HEK293 (cell line): ENCODE results near the gene ERBB4.

Experiments used
- HOXD13 ChIP-seq: sonication (generic); formaldehyde crosslinking; IDR thresholded peaks from 2 replicates; pipeline ENCODE4 v1.8.0; 2022; ENCODE audit warnings: missing genetic modification reagents, borderline replicate concordance
- KLF10 ChIP-seq: fragments of 450-650 bp; IDR thresholded peaks from 2 replicates; pipeline ENCODE4 v1.5.1; 2018; ENCODE audit warnings: missing biosample characterization, mild to moderate bottlenecking, missing genetic modification characterization
- KLF7 ChIP-seq: fragments of 450-650 bp; formaldehyde crosslinking; IDR thresholded peaks from 2 replicates; pipeline ENCODE4 v1.5.1; 2016; ENCODE audit warnings: missing biosample characterization, missing genetic modification characterization, borderline replicate concordance
- KLF8 ChIP-seq: fragments of 450-650 bp; formaldehyde crosslinking; IDR thresholded peaks from 2 replicates; pipeline ENCODE4 v1.5.1; 2016; ENCODE audit warnings: missing biosample characterization, missing genetic modification characterization
- KLF9 ChIP-seq: fragments of 450-650 bp; formaldehyde crosslinking; IDR thresholded peaks from 2 replicates; pipeline ENCODE4 v1.5.1; 2016; ENCODE audit warnings: missing biosample characterization, missing genetic modification characterization, low read depth
- SP7 ChIP-seq: fragments of 450-650 bp; formaldehyde crosslinking; IDR thresholded peaks from 2 replicates; pipeline ENCODE4 v1.5.1; 2016; ENCODE audit warnings: missing biosample characterization, missing genetic modification characterization
- ZFHX2 ChIP-seq: fragments of 450-650 bp; formaldehyde crosslinking; conservative IDR thresholded peaks from 2 replicates; pipeline ENCODE4 v1.5.1; 2016; ENCODE audit warnings: missing biosample characterization, missing genetic modification characterization
- ZFP41 ChIP-seq: fragments of 450-650 bp; formaldehyde crosslinking; IDR thresholded peaks from 2 replicates; pipeline ENCODE4 v1.5.1; 2016; ENCODE audit warnings: missing biosample characterization, missing genetic modification characterization, borderline replicate concordance
- ZFP69B ChIP-seq: fragments of 450-650 bp; formaldehyde crosslinking; IDR thresholded peaks from 2 replicates; pipeline ENCODE4 v1.5.1; 2016; ENCODE audit warnings: missing biosample characterization, missing genetic modification characterization
- ZIC2 ChIP-seq: fragments of 450-650 bp; formaldehyde crosslinking; IDR thresholded peaks from 2 replicates; pipeline ENCODE4 v1.5.1; 2016; ENCODE audit warnings: missing biosample characterization, missing genetic modification characterization
- ZNF132 ChIP-seq: fragments of 450-650 bp; formaldehyde crosslinking; IDR thresholded peaks from 2 replicates; pipeline ENCODE4 v1.5.1; 2017; ENCODE audit warnings: missing biosample characterization, missing genetic modification characterization, borderline replicate concordance
- ZNF138 ChIP-seq: fragments of 450-650 bp; formaldehyde crosslinking; IDR thresholded peaks from 2 replicates; pipeline ENCODE4 v1.5.1; 2016; ENCODE audit warnings: missing biosample characterization, missing genetic modification characterization, borderline replicate concordance
- ZNF140 ChIP-seq: fragments of 450-650 bp; formaldehyde crosslinking; IDR thresholded peaks from 2 replicates; pipeline ENCODE4 v1.5.1; 2016; ENCODE audit warnings: missing biosample characterization, missing genetic modification characterization
- ZNF19 ChIP-seq: fragments of 450-650 bp; formaldehyde crosslinking; IDR thresholded peaks from 2 replicates; pipeline ENCODE4; 2016; ENCODE audit warnings: missing biosample characterization, missing genetic modification characterization, low read depth
- ZNF248 ChIP-seq: fragments of 450-650 bp; formaldehyde crosslinking; IDR thresholded peaks from 2 replicates; pipeline ENCODE4 v1.5.1; 2017; ENCODE audit warnings: missing biosample characterization, missing genetic modification characterization
- ZNF354C ChIP-seq: fragments of 450-650 bp; formaldehyde crosslinking; IDR thresholded peaks from 2 replicates; pipeline ENCODE4 v1.5.1; 2016; ENCODE audit warnings: missing biosample characterization, missing genetic modification characterization, low read depth, borderline replicate concordance
- ZNF37A ChIP-seq: fragments of 450-650 bp; IDR thresholded peaks from 2 replicates; pipeline ENCODE4 v1.5.1; 2018; ENCODE audit warnings: missing biosample characterization, missing genetic modification characterization
- ZNF426 ChIP-seq: fragments of 450-650 bp; formaldehyde crosslinking; IDR thresholded peaks from 2 replicates; pipeline ENCODE4 v1.5.1; 2017; ENCODE audit warnings: missing biosample characterization, missing genetic modification characterization, mild to moderate bottlenecking, inconsistent platforms, moderate library complexity
- ZNF501 ChIP-seq: fragments of 450-650 bp; formaldehyde crosslinking; IDR thresholded peaks from 2 replicates; pipeline ENCODE4 v1.5.1; 2016; ENCODE audit warnings: missing biosample characterization, missing genetic modification characterization
- ZNF521 ChIP-seq: fragments of 450-650 bp; formaldehyde crosslinking; IDR thresholded peaks from 2 replicates; pipeline ENCODE4 v1.5.1; 2017; ENCODE audit warnings: missing biosample characterization, mild to moderate bottlenecking, missing genetic modification characterization
- ZNF530 ChIP-seq: fragments of 450-650 bp; formaldehyde crosslinking; IDR thresholded peaks from 2 replicates; pipeline ENCODE4 v1.5.1; 2016; ENCODE audit warnings: low read depth, missing biosample characterization, missing genetic modification characterization
- ZNF560 ChIP-seq: fragments of 450-650 bp; formaldehyde crosslinking; IDR thresholded peaks from 2 replicates; pipeline ENCODE4 v1.5.1; 2017; ENCODE audit warnings: missing biosample characterization, missing genetic modification characterization, borderline replicate concordance
- ZNF561 ChIP-seq: fragments of 450-650 bp; IDR thresholded peaks from 2 replicates; pipeline ENCODE4 v1.5.1; 2018; ENCODE audit warnings: missing biosample characterization, missing genetic modification characterization, borderline replicate concordance
- ZNF600 ChIP-seq: fragments of 450-650 bp; formaldehyde crosslinking; IDR thresholded peaks from 2 replicates; pipeline ENCODE4 v1.5.1; 2016; ENCODE audit warnings: missing biosample characterization, missing genetic modification characterization
- ZNF626 ChIP-seq: fragments of 450-650 bp; sonication (Bioruptor Pico); formaldehyde crosslinking; IDR thresholded peaks from 2 replicates; pipeline ENCODE4 v1.5.1; 2018; ENCODE audit warnings: missing biosample characterization, missing genetic modification characterization, inconsistent platforms
- ZNF701 ChIP-seq: fragments of 450-650 bp; formaldehyde crosslinking; IDR thresholded peaks from 2 replicates; pipeline ENCODE4 v1.5.1; 2016; ENCODE audit warnings: missing biosample characterization, missing genetic modification characterization
- ZNF785 ChIP-seq: fragments of 450-650 bp; formaldehyde crosslinking; IDR thresholded peaks from 2 replicates; pipeline ENCODE4 v1.5.1; 2016; ENCODE audit warnings: missing biosample characterization, missing genetic modification characterization
- TF ChIP-seq, protein P1 (sequence below): fragments of 450-650 bp; formaldehyde crosslinking; IDR thresholded peaks from 2 replicates; pipeline ENCODE4 v1.5.1; 2016; ENCODE audit warnings: missing biosample characterization, missing genetic modification characterization
- TF ChIP-seq, protein P2 (sequence below): fragments of 450-650 bp; formaldehyde crosslinking; IDR thresholded peaks from 2 replicates; pipeline ENCODE4 v1.5.1; 2016; ENCODE audit warnings: missing biosample characterization, missing genetic modification characterization
- TF ChIP-seq, protein P3 (sequence below): fragments of 450-650 bp; formaldehyde crosslinking; IDR thresholded peaks from 2 replicates; pipeline ENCODE4 v1.5.1; 2016; ENCODE audit warnings: missing biosample characterization, missing genetic modification characterization
- TF ChIP-seq, protein P4 (sequence below): fragments of 450-650 bp; formaldehyde crosslinking; IDR thresholded peaks from 2 replicates; pipeline ENCODE4 v1.5.1; 2017; ENCODE audit warnings: missing biosample characterization, missing genetic modification characterization
- TF ChIP-seq, protein P5 (sequence below): fragments of 450-650 bp; formaldehyde crosslinking; IDR thresholded peaks from 2 replicates; pipeline ENCODE4 v1.5.1; 2017; ENCODE audit warnings: missing biosample characterization, missing genetic modification characterization

Gene ERBB4

DNA sequence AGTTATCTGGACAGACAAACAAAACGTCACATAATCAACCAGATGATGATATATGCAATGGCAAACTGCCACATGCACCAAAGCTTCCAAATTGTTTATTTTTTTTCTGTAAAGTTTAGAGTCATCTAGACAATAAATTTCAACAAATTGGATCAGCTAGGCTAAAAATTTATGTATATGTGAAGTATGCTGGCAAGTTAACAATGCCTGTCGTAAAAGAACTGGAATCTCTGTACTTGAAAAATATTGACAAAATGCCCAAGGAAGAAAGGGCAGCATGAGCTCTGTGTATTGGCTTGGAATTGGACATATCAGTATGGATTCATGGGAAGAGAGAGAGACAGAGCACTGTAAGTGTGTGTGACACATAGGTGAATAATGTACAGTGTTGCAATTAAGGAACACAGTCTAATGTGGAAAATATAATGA lies 309.8 kb downstream of the ERBB4 start (continued):
- TF ChIP-seq, protein P1, sequence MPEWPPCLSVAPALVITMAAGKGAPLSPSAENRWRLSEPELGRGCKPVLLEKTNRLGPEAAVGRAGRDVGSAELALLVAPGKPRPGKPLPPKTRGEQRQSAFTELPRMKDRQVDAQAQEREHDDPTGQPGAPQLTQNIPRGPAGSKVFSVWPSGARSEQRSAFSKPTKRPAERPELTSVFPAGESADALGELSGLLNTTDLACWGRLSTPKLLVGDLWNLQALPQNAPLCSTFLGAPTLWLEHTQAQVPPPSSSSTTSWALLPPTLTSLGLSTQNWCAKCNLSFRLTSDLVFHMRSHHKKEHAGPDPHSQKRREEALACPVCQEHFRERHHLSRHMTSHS: no peak
- TF ChIP-seq ZNF248 (tag by site-specific recombination) (no peak), ZNF785 (tag by site-specific recombination) (no peak), KLF10 (tag by site-specific recombination) (peak; percentile 62; the same call in 1 of the 2 replicates), ZNF37A (tag by site-specific recombination) (no peak), KLF8 (tag by site-specific recombination) (no peak), HOXD13 (no peak), ZNF354C (tag by site-specific recombination) (no peak), ZNF626 (tag by site-specific recombination) (no peak), ZNF530 (tag by site-specific recombination) (no peak), ZNF132 (tag by site-specific recombination) (no peak), ZNF19 (tag by site-specific recombination) (no peak), ZIC2 (tag by site-specific recombination) (no peak), ZFP69B (tag by site-specific recombination) (no peak), ZNF701 (tag by site-specific recombination) (no peak), ZNF560 (tag by site-specific recombination) (no peak), ZNF600 (tag by site-specific recombination) (peak; percentile 92), KLF9 (tag by site-specific recombination) (no peak), ZNF501 (tag by site-specific recombination) (peak; percentile 52; the same call in 1 of the 2 replicates), ZNF561 (tag by site-specific recombination) (peak; percentile 29; the same call in 1 of the 2 replicates), KLF7 (tag by site-specific recombination) (no peak), ZFHX2 (tag by site-specific recombination) (no peak), ZNF138 (no peak), ZNF521 (tag by site-specific recombination) (no peak), ZNF140 (no peak), ZNF426 (tag by site-specific recombination) (no peak), SP7 (tag by site-specific recombination) (no peak), ZFP41 (tag by site-specific recombination) (no peak)
- TF ChIP-seq, protein P2, sequence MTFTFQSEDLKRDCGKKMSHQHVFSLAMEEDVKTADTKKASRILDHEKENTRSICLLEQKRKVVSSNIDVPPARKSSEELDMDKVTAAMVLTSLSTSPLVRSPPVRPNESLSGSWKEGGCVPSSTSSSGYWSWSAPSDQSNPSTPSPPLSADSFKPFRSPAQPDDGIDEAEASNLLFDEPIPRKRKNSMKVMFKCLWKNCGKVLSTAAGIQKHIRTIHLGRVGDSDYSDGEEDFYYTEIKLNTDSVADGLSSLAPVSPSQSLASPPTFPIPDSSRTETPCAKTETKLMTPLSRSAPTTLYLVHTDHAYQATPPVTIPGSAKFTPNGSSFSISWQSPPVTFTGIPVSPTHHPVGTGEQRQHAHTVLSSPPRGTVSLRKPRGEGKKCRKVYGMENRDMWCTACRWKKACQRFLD (tag by site-specific recombination): no peak
- TF ChIP-seq, protein P3, sequence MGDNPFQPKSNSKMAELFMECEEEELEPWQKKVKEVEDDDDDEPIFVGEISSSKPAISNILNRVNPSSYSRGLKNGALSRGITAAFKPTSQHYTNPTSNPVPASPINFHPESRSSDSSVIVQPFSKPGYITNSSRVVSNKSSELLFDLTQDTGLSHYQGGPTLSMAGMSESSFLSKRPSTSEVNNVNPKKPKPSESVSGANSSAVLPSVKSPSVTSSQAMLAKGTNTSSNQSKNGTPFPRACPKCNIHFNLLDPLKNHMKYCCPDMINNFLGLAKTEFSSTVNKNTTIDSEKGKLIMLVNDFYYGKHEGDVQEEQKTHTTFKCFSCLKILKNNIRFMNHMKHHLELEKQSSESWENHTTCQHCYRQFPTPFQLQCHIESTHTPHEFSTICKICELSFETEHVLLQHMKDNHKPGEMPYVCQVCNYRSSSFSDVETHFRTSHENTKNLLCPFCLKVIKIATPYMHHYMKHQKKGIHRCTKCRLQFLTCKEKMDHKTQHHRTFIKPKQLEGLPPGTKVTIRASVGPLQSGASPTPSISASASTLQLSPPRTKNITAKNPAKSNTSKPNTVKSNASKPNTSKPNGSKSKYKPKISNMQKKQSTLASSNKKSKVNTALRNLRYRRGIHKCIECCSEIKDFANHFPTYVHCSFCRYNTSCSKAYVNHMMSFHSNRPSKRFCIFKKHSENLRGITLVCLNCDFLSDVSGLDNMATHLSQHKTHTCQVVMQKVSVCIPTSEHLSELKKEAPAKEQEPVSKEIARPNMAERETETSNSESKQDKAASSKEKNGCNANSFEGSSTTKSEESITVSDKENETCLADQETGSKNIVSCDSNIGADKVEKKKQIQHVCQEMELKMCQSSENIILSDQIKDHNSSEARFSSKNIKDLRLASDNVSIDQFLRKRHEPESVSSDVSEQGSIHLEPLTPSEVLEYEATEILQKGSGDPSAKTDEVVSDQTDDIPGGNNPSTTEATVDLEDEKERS (tag by site-specific recombination): no peak
- TF ChIP-seq, protein P4, sequence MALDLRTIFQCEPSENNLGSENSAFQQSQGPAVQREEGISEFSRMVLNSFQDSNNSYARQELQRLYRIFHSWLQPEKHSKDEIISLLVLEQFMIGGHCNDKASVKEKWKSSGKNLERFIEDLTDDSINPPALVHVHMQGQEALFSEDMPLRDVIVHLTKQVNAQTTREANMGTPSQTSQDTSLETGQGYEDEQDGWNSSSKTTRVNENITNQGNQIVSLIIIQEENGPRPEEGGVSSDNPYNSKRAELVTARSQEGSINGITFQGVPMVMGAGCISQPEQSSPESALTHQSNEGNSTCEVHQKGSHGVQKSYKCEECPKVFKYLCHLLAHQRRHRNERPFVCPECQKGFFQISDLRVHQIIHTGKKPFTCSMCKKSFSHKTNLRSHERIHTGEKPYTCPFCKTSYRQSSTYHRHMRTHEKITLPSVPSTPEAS: no peak
- TF ChIP-seq, protein P5, sequence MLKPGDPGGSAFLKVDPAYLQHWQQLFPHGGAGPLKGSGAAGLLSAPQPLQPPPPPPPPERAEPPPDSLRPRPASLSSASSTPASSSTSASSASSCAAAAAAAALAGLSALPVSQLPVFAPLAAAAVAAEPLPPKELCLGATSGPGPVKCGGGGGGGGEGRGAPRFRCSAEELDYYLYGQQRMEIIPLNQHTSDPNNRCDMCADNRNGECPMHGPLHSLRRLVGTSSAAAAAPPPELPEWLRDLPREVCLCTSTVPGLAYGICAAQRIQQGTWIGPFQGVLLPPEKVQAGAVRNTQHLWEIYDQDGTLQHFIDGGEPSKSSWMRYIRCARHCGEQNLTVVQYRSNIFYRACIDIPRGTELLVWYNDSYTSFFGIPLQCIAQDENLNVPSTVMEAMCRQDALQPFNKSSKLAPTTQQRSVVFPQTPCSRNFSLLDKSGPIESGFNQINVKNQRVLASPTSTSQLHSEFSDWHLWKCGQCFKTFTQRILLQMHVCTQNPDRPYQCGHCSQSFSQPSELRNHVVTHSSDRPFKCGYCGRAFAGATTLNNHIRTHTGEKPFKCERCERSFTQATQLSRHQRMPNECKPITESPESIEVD: peak; percentile 87
